HG03108 (cell line): Measurements from ENCODE around the gene RPS19BP1.

Experiments used
- ATAC-seq: cut with Tn5 transposase; IDR thresholded peaks from one replicate; pipeline ENCODE4 v1.9.1; 2021; ENCODE audit warnings: moderate library complexity; ENCODE audit not compliant: unreplicated experiment

The RPS19BP1 gene

DNA sequence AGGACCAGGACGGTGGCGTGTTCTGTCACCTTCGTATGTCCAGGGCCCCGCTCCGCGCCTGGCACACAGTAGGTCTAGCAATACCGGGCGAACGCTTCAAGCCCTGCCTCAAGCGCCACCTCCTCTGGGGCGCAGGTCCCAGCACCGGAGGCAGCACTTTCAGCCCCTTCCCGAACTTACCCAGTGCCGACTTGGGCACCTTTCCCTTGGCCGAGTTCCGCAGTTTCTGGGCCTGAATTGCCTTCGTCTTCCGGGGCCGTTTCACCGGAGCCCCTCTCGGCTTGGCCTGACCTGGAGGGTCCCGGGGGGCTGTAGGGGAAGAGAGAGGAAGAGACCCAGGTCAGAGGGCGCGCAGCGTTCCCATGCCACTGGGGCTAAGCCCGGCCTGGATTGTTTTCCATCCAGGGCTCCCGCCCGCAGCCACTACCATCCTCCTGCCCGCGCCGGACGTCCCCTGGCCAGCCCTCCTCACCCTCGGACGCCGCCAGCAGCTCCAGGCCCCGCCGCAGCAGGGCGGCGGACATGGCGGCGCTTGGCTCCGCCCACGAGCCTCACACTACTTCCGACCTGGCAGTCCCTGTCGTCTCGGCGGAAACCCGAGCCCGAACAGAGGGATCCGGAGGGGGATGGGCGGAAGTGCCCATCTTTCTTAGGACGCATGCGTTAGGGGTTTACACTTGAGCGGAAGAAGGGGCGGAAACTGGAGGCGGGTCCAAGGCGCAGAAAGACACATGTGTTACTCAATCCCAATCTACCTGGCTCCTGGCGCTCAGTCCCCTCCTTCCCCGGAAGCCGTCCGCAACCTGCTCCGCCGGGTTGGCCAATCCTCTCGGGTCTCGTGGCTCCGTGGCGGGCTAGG, at the start of gene RPS19BP1:
RPS19BP1 (minus strand) TSS at position 534 of the 859 bp plus-strand sequence; CDS start at position 524, 10 bp downstream.
- ATAC-seq: peak; percentile 65

GRCh38 chr22:39581303-39581702, 48.8 kb upstream of the RPS19BP1 start:
- no peak for ATAC-seq

GRCh38 chr22:39580795-39581194, 48.2 kb upstream of the RPS19BP1 start:
- no peak for ATAC-seq

GRCh38 chr22:39580006-39580441, 47.5 kb upstream of the RPS19BP1 start:
- ATAC-seq: no peak

DNA sequence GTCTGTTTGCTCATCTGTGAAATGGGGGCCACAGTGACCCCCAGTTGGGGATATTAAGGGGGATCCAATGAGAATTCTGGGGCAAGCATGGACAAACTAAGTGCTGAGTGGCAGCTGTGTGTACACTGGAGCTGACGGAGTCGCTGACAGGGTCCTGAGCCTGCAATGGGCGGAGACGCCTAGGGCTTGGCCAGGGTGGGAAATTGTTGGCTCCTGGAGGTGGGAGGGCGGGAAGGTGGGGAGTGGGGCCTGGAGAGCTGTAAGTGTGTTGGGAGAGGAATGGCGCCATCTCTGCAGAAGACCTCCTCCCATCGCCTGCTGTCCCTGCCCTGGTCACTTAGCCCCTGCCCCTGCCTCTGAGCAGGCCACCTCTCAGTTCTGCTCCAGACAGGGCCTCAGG, 45.4 kb upstream of the RPS19BP1 start:
- no peak for ATAC-seq

- no peak for ATAC-seq
Observed at GRCh38 chr22:39577366-39577765, 44.8 kb upstream of the RPS19BP1 start.

DNA sequence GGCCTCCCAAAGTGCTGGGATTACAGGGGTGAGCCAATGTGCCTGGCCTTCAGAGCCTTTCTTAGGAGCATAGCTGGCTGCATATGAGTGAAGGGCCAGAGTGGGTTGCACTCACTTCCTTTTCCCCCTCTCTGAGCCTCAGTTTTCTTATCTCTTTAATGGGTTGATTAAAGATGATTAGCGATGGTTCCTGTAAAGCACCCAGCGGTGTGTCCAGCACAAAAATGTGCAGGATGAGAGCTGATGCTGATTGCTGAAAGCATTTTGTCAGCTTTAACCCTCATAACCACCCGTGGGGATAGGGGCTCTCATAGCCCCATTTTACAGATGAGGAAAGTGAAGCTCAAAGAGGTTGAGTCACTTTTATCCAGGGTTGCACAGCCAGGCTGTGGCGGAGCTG, 43.5 kb upstream of the RPS19BP1 start:
- ATAC-seq: no peak

- no peak for ATAC-seq
Observed at GRCh38 chr22:39575552-39575825, 42.9 kb upstream of the RPS19BP1 start.

- no peak for ATAC-seq
Observed at GRCh38 chr22:39574779-39575551, 42.4 kb upstream of the RPS19BP1 start.

GRCh38 chr22:39571538-39571937, 39.0 kb upstream of the RPS19BP1 start:
- ATAC-seq: no peak

- no peak for ATAC-seq
Observed at GRCh38 chr22:39570665-39571064, 38.1 kb upstream of the RPS19BP1 start, which contains the start of gene CACNA1I. CACNA1I (plus strand) TSS chr22:39570753; CDS start chr22:39570753, 0 bp downstream.

DNA sequence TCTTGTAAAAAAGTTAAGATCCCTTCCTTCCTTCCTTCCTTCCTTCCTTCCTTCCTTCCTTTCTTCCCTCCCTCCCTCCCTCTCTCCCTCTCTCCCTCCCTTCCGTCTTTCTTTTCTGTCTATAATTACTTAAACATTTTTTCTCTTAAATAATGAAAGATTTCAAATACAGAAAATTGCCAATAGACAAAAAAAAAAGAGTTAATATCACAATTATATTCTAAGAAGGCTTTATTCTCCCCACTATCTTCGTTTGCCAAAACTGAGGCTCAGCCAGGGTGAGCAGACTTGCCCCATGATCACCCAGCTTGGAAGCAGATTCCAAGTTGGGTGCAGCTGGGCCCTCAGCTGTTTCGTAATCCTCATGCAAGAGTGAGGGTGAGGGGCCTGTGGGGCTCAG, 37.7 kb upstream of the RPS19BP1 start:
- no peak for ATAC-seq

DNA sequence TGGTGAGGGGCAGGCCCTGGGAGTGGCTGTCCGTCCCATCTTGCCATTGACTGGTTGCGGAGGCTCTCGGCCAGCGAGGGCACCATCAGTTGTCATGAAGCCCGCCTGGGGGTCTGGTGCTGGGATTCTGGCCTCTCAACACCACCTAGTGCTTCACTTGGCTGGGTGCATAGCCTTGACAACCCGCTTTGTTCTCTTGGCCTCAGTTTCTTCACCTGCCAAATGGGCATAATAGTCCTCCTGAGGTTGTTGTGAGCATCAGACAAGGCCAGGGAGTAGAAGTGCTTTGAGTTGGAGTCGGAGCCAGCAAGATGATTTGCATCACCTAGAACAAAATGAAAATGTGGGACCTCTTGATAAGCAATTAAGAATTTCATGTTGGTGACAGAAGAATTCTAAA, 36.5 kb upstream of the RPS19BP1 start:
- ATAC-seq: no peak

DNA sequence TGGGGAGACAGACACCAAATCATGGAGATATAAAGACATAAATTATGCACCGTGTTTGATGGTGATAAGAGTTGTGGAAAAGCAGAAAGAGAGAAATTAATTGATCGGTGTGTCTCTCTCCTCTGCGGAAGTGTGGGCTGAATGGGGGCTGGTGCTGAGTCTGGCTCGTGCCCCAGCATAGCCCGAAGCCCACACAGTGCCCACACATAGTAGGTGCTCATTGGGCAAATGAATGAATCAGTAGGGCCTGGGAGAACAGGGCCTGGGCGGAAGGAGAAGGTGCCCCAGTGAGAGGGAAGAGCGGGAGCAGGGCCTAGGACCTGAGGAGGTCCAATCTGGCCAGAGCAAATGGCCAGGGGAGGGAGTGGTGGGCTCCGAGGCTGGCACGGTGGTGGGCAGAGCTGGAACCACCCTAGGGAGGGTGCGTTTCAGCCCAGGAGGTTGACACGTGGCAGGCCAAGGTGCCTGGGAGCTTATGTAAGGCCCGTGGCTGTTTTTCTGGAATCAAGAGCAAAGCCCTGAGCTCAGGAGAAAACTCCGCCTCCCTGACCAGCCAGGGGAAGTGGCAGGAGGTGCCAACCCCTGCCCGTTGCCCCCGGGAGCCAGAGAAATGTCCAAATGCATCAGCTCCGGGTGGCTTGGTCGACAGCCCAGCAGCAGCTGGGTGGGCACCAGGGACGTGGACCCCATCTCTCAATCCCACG, 35.9 kb upstream of the RPS19BP1 start:
- ATAC-seq: no peak

DNA sequence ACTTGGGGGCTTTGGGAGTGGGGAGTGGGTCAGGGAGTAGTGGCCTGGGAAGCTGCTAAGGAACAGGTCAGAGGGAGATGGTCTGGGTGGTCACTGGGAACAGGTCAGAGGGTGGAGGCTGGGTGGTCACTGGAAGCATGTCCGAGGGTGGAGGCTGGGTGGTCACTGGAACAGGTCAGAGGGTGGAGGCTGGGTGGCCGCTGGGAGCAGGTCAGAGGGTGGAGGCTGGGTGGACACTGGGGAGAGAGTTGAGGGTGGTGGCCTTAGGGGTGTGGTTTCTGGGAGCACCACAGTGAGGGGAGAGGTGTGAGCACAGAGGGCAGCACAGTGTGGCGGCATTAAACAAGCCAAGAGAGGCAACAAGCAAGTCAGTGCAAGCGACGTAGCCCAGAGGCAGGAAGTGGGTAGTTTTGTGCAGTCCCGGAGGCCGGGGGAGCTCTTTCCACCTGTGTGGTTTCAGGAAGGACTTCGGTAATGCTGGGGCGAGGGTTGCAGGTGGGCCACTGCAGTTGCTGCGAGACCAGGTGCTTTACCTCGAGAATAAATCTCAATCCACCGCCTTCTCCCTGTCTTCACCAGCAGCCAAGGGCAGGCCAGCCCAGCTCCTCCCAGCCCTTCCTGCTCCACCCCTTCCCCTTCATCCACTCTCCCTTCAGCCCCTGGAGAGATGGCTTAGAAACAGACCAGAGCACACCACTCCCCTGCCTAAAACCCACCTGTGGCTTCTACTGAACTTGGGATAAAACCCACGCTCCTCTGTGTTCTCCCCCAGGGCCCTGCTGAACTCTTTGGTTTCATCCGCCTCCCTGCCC, 34.8 kb upstream of the RPS19BP1 start:
- ATAC-seq: no peak

DNA sequence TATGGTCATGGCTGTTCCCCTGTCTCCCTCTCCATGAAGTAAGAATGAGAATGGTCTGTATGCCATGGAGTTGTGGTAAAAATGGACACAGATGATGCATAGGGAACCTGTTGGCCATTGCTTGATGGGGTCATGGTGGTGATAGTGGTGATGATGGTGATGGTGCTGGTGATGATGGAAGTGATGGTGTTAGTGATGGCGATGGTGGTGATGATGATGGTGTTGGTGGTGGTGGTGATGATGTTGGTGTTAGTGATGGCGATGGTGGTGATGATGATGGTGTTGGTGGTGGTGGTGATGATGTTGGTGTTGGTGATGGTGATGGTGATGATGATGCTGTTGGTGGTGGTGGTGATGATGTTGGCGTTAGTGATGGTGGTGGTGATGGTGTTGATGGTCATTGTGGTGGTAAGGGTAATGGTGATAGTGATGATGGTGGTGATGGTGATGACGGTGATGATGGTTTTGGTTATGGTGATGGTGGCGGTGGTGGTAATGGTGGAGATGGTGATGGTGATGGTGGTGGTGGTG, 32.9 kb upstream of the RPS19BP1 start:
- no peak for ATAC-seq

GRCh38 chr22:39563571-39564428, 31.3 kb upstream of the RPS19BP1 start:
- ATAC-seq: no peak

- no peak for ATAC-seq
Observed at GRCh38 chr22:39562839-39563489, 30.4 kb upstream of the RPS19BP1 start.

DNA sequence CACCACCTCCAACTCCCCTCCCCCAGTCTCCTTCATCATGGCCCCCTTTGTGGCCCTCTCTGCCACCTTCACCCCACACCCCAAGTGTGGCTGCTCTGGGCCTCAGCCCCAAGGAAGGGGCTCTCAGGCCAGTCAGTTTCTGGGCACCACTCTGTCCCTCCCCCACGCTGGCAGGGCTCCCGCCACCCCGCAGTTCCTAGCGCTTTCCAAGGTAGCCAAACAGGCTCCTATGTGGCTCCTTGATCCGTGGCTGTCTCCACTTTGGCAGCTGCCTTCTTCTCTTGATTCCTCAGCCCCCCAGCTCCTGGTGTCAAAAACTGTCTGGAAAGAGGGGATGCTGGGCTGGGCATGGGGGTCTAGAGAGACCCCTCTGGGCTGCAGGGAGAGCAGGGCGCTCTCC, 27.6 kb upstream of the RPS19BP1 start:
- ATAC-seq: no peak
